ENCODE results near the gene AMD1.

Gene AMD1

GRCh38 chr6:110939429-110940200 is 65.0 kb downstream of the AMD1 start:
- no peak for DNase-seq

- DNase-seq: no peak
These were observed 70.1 kb downstream of the AMD1 start for GRCh38 chr6:110944681-110945151.

Data from eye (tissue), 1 donor.